Measurements from ENCODE around the gene OVCA2.

GRCh38 chr17:2035541-2036488 lies 6.0 kb upstream of the OVCA2 start:
- TF ChIP-seq, protein P1, sequence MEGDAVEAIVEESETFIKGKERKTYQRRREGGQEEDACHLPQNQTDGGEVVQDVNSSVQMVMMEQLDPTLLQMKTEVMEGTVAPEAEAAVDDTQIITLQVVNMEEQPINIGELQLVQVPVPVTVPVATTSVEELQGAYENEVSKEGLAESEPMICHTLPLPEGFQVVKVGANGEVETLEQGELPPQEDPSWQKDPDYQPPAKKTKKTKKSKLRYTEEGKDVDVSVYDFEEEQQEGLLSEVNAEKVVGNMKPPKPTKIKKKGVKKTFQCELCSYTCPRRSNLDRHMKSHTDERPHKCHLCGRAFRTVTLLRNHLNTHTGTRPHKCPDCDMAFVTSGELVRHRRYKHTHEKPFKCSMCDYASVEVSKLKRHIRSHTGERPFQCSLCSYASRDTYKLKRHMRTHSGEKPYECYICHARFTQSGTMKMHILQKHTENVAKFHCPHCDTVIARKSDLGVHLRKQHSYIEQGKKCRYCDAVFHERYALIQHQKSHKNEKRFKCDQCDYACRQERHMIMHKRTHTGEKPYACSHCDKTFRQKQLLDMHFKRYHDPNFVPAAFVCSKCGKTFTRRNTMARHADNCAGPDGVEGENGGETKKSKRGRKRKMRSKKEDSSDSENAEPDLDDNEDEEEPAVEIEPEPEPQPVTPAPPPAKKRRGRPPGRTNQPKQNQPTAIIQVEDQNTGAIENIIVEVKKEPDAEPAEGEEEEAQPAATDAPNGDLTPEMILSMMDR (IDR thresholded peaks at IDR 0.05) = no peak
- TF ChIP-seq POLR2A (IDR thresholded peaks at IDR 0.05) = no peak
